ENCODE results near the gene STK11IP. TPM values are rescaled to one million over a fixed set of nuclear protein-coding genes. Genes with fewer than 3 reads are reported as not detected.

STK11IP gene
- total RNA-seq, 4 donors from 2014 or later = 33.9 to 77.0 (median 72.3) TPM

GRCh38 chr2:219560037-219560892 lies 37.4 kb upstream of the STK11IP start:
- Histone ChIP-seq H3K27me3 (no peaks in the 10 kb centered on the region), H3K27ac (no peak overlapping the region), H3K4me1 (peaks cover 0 to 5% (median 0%) of the 10 kb centered on the region in 4 donors), H3K9me3 (no peaks in the 10 kb centered on the region), H3K36me3 (peaks cover 0 to 78% (median 0%) of the 10 kb centered on the region in 3 donors), H3K4me3 (no peak overlapping the region)
- TF ChIP-seq, protein P1, sequence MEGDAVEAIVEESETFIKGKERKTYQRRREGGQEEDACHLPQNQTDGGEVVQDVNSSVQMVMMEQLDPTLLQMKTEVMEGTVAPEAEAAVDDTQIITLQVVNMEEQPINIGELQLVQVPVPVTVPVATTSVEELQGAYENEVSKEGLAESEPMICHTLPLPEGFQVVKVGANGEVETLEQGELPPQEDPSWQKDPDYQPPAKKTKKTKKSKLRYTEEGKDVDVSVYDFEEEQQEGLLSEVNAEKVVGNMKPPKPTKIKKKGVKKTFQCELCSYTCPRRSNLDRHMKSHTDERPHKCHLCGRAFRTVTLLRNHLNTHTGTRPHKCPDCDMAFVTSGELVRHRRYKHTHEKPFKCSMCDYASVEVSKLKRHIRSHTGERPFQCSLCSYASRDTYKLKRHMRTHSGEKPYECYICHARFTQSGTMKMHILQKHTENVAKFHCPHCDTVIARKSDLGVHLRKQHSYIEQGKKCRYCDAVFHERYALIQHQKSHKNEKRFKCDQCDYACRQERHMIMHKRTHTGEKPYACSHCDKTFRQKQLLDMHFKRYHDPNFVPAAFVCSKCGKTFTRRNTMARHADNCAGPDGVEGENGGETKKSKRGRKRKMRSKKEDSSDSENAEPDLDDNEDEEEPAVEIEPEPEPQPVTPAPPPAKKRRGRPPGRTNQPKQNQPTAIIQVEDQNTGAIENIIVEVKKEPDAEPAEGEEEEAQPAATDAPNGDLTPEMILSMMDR (IDR thresholded peaks at IDR 0.05) = peak; percentile 30 to 89 (median 71)
- TF ChIP-seq EP300 (IDR thresholded peaks at IDR 0.05) = no peak
- WGBS, 2 donors = 27 to 29% methylated on average over 7 to 8 of the region's 8 CpGs
- no peak for DNase-seq (ENCODE audit: low spot score in 2 of 2)

- H3K36me3 ChIP-seq = peaks cover 0 to 79% (median 0%) of the 10 kb centered on the region in 3 donors
- no peak overlapping the region for H3K27ac ChIP-seq
- H3K27me3 ChIP-seq = no peaks in the 10 kb centered on the region
- TF ChIP-seq EP300 (IDR thresholded peaks at IDR 0.05) (no peak), POLR2A (IDR thresholded peaks at IDR 0.05) (no peak)
- TF ChIP-seq, protein P1 (IDR thresholded peaks at IDR 0.05) = no peak
- H3K4me1 ChIP-seq = peaks cover 0 to 5% (median 0%) of the 10 kb centered on the region in 4 donors
- DNase-seq (ENCODE audit: low spot score in 2 of 2) = no peak
- H3K4me3 ChIP-seq = no peak overlapping the region
- whole genome bisulfite sequencing, 2 donors = 78 to 83% methylated on average over 3 of the region's 3 CpGs
- H3K9me3 ChIP-seq = no peaks in the 10 kb centered on the region
These were observed 36.8 kb upstream of the STK11IP start for GRCh38 chr2:219560893-219561178.

DNA sequence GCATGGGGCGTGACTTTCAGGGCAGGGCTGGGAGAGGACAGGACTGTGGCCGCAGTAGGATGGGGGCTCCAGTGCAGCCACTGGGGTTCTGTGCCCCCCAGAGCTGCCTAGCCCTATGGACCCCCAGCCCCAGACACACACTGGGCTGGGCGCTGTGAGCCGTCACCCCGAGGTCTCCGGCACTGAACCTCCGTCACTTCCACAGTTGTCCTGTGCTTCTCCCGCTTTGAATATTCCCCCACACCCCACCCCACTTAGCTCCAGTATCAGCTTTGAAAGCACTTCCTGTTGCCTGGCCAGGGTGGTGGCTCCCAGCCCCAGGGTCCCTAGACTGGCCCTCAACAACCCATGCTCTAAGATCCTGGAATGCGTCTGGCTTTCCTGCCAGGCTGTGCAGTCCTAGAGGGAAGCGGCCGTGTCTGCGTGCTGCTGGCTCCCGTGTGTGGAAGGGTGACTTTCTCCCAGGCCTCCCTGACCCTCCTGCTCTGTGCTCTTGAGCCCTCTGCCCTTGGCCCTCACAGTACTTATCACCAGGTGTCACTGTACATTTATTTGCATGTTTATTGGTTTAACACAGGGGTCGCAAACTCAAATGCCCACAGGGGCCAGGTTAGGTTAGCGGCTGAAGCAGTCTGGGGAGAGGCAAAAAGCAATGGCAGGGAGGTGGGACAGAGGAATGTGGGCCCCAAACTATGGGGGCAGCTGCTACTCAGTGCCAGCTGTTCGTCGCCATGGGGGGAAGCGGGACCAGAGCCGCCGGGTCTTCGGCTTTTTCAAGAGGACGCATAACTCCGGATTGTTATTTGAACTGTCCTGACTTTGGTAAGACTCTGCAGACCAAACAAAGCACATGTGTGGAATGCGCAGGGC lies 36.2 kb upstream of the STK11IP start:
- no peaks in the 10 kb centered on the region for H3K9me3 ChIP-seq
- peaks cover 0 to 5% (median 0%) of the 10 kb centered on the region in 4 donors for H3K4me1 ChIP-seq
- peaks cover 0 to 79% (median 0%) of the 10 kb centered on the region in 3 donors for H3K36me3 ChIP-seq
- no peak for DNase-seq (ENCODE audit: low spot score in 2 of 2)
- H3K4me3 ChIP-seq = no peak overlapping the region
- 69 to 72% methylated on average over 24 of the region's 24 CpGs for WGBS, 2 donors
- no peak for TF ChIP-seq POLR2A (IDR thresholded peaks at IDR 0.05)
- TF ChIP-seq, protein P1 (IDR thresholded peaks at IDR 0.05) = no peak
- no peak for TF ChIP-seq EP300 (IDR thresholded peaks at IDR 0.05)
- no peak overlapping the region for H3K27ac ChIP-seq
- H3K27me3 ChIP-seq = no peaks in the 10 kb centered on the region

- no peak overlapping the region for H3K4me3 ChIP-seq
- peaks cover 0 to 5% (median 0%) of the 10 kb centered on the region in 4 donors for H3K4me1 ChIP-seq
- no peak for DNase-seq (ENCODE audit: low spot score in 2 of 2)
- H3K36me3 ChIP-seq = peaks cover 0 to 79% (median 0%) of the 10 kb centered on the region in 3 donors
- no peak overlapping the region for H3K27ac ChIP-seq
- 77 to 80% methylated on average over 13 to 35 of the region's 35 CpGs for WGBS, 2 donors
- no peaks in the 10 kb centered on the region for H3K9me3 ChIP-seq
- no peak for TF ChIP-seq POLR2A (IDR thresholded peaks at IDR 0.05)
- H3K27me3 ChIP-seq = no peaks in the 10 kb centered on the region
These were observed 35.3 kb upstream of the STK11IP start for GRCh38 chr2:219562049-219563020.

Data from tibial nerve (tissue), 4 donors.